H1 (cell line): Measurements from ENCODE around the gene DDAH2. TPM values are rescaled to one million over a fixed set of nuclear protein-coding genes. Genes with fewer than 3 reads are reported as not detected.

Source experiments
- CTCF ChIA-PET: fragments of 300-600 bp; sonication (Branson Sonifier 250); formaldehyde crosslinking; loops from one replicate; lab custom pipeline; 2021; ENCODE audit not compliant: partially characterized antibody; lab: Charles Lee
- POLR2A ChIA-PET: fragments of 300-600 bp; sonication (Branson Sonifier 250); formaldehyde crosslinking; loops from one replicate; lab custom pipeline; 2021; ENCODE audit warnings: inconsistent platforms; ENCODE audit not compliant: partially characterized antibody; lab: Charles Lee
- DNase-seq, 2 experiments: peaks; one replicate each; pipeline versions ENCODE4 v3.0.0 to v3.0.0-alpha.2; 2010 to 2022; ENCODE audit warnings: low spot score in 2 of 2, low read depth in 1 of 2, mixed read lengths in 1 of 2
- FAIRE-seq: peaks from 2 replicates; lab custom pipeline; 2011; peaks lifted over from hg19 to GRCh38; lab: Jason Lieb, UNC
- H2AFZ ChIP-seq: 2 replicates; pipeline ENCODE4 v1.8.1; 2012; ENCODE audit warnings: low read length, inconsistent platforms
- H2AK5ac ChIP-seq: 2 replicates; pipeline ENCODE4 v1.6.1; 2013; ENCODE audit warnings: low read depth, low read length
- H2BK120ac ChIP-seq: replicated peaks from 2 replicates; pipeline ENCODE3; 2013; ENCODE audit warnings: low read depth, low read length, inconsistent platforms
- H2BK12ac ChIP-seq: 2 replicates; pipeline ENCODE4 v1.6.1; 2013; ENCODE audit warnings: low read depth, low read length
- H2BK15ac ChIP-seq: 2 replicates; pipeline ENCODE4 v1.6.1; 2013; ENCODE audit warnings: low read length
- H2BK20ac ChIP-seq: 2 replicates; pipeline ENCODE4 v1.6.1; 2013; ENCODE audit warnings: low read length
- H2BK5ac ChIP-seq: 2 replicates; pipeline ENCODE4 v1.6.1; 2013; ENCODE audit warnings: low read depth, low read length
- H3K14ac ChIP-seq: 2 replicates; pipeline ENCODE4 v1.6.1; 2013; ENCODE audit warnings: inconsistent platforms; ENCODE audit not compliant: insufficient read length
- H3K18ac ChIP-seq: 2 replicates; pipeline ENCODE4 v1.6.1; 2013; ENCODE audit warnings: low read length; ENCODE audit errors: extremely low read depth
- H3K23ac ChIP-seq: 2 replicates; pipeline ENCODE4 v1.6.1; 2013; ENCODE audit warnings: inconsistent platforms; ENCODE audit not compliant: insufficient read length
- H3K23me2 ChIP-seq: 2 replicates; pipeline ENCODE4 v1.6.1; 2013; ENCODE audit warnings: low read depth, low read length
- H3K27ac ChIP-seq: 2 replicates; pipeline ENCODE4 v1.6.1; 2011; ENCODE audit warnings: low read depth, low read length, inconsistent platforms
- H3K27me3 ChIP-seq, 4 experiments: replicated peaks in 1 of 4; 1 replicate in 1 of 4; 2 replicates in 3 of 4; pipeline versions ENCODE4 v1.6.1 to v1.8.1; 2011 to 2013; ENCODE audit warnings: low read length in 3 of 4, mild to moderate bottlenecking in 3 of 4, inconsistent platforms in 2 of 4, mixed read lengths in 2 of 4, moderate library complexity in 1 of 4; ENCODE audit not compliant: control insufficient read depth in 3 of 4, insufficient read depth in 3 of 4; ENCODE audit errors: extremely low read depth in 1 of 4
- H3K36me3 ChIP-seq, 4 experiments: 2 replicates each; pipeline versions ENCODE4 v1.6.1 to v1.8.1; 2011 to 2013; ENCODE audit warnings: mild to moderate bottlenecking in 4 of 4, low read length in 3 of 4, moderate library complexity in 2 of 4, control low read depth in 1 of 4, inconsistent platforms in 1 of 4; ENCODE audit not compliant: insufficient read depth in 4 of 4, control insufficient read depth in 2 of 4
- H3K4ac ChIP-seq: replicated peaks from 2 replicates; pipeline ENCODE3; 2013; ENCODE audit warnings: low read length, low read depth, mixed read lengths, inconsistent platforms; ENCODE audit not compliant: insufficient read length
- H3K4me1 ChIP-seq, 4 experiments: replicated peaks in 1 of 4; 1 replicate in 1 of 4; 2 replicates in 3 of 4; pipeline versions ENCODE4 v1.6.1 to v1.8.1; 2011 to 2013; ENCODE audit warnings: low read length in 3 of 4, inconsistent platforms in 2 of 4, mixed read lengths in 1 of 4; ENCODE audit not compliant: insufficient read depth in 4 of 4, control insufficient read depth in 3 of 4
- H3K4me2 ChIP-seq, 2 experiments: 2 replicates each; pipeline versions ENCODE4 v1.6.1 to v1.8.1; 2011 to 2013; ENCODE audit warnings: low read depth in 2 of 2, low read length in 2 of 2, control low read depth in 1 of 2, inconsistent platforms in 1 of 2, mild to moderate bottlenecking in 1 of 2; ENCODE audit not compliant: insufficient read depth in 1 of 2
- H3K4me3 ChIP-seq, 4 experiments: fragments of 200-600, 300-600 bp in 1 of 4; sonication (generic), shearing (Covaris generic), sonication (Bioruptor Twin) in 1 of 4; 2 replicates each; pipeline versions ENCODE4 v1.5.1 to v1.8.1; 2011 to 2016; ENCODE audit warnings: low read length in 4 of 4, low read depth in 3 of 4, control low read depth in 2 of 4, inconsistent platforms in 2 of 4, mild to moderate bottlenecking in 2 of 4, mixed read lengths in 1 of 4, moderate library complexity in 1 of 4; ENCODE audit not compliant: insufficient read depth in 2 of 4; ENCODE audit errors: extremely low read depth in 1 of 4
- H3K56ac ChIP-seq: replicated peaks from 2 replicates; pipeline ENCODE3; 2013; ENCODE audit warnings: low read depth, mild to moderate bottlenecking, mixed read lengths, low read length, inconsistent platforms; ENCODE audit not compliant: insufficient read length
- H3K79me1 ChIP-seq: 2 replicates; pipeline ENCODE4 v1.6.1; 2013; ENCODE audit warnings: low read depth, low read length, control low read depth
- H3K79me2 ChIP-seq, 2 experiments: 2 replicates each; pipeline versions ENCODE4 v1.6.1 to v1.8.1; 2012 to 2013; ENCODE audit warnings: low read length in 2 of 2, mild to moderate bottlenecking in 2 of 2, inconsistent platforms in 1 of 2; ENCODE audit not compliant: insufficient read depth in 2 of 2, control insufficient read depth in 1 of 2
- H3K9ac ChIP-seq, 4 experiments: replicated peaks in 1 of 4; 1 replicate in 1 of 4; 2 replicates in 3 of 4; pipeline versions ENCODE4 v1.6.1 to v1.8.1; 2011 to 2013; ENCODE audit warnings: low read depth in 3 of 4, low read length in 3 of 4, control low read depth in 2 of 4, mild to moderate bottlenecking in 2 of 4, moderate library complexity in 2 of 4, inconsistent platforms in 1 of 4; ENCODE audit errors: extremely low read depth in 1 of 4
- H3K9me3 ChIP-seq, 2 experiments: 2 replicates each; pipeline versions ENCODE4 v1.6.1 to v1.8.1; 2012 to 2013; ENCODE audit warnings: mild to moderate bottlenecking in 2 of 2, moderate library complexity in 2 of 2, control low read depth in 1 of 2, inconsistent platforms in 1 of 2, low read depth in 1 of 2, low read length in 1 of 2, mixed read lengths in 1 of 2; ENCODE audit not compliant: insufficient read depth in 2 of 2
- H4K20me1 ChIP-seq, 2 experiments: replicated peaks in 1 of 2; 2 replicates each; pipeline versions ENCODE3 to v1.8.1; 2011 to 2013; ENCODE audit warnings: inconsistent platforms in 2 of 2, low read length in 2 of 2, mild to moderate bottlenecking in 1 of 2; ENCODE audit not compliant: insufficient read depth in 2 of 2, control insufficient read depth in 1 of 2
- H4K5ac ChIP-seq: 2 replicates; pipeline ENCODE4 v1.6.1; 2013; ENCODE audit warnings: low read length, low read depth, mixed read lengths, inconsistent platforms; ENCODE audit not compliant: insufficient read length
- H4K8ac ChIP-seq: 2 replicates; pipeline ENCODE4 v1.8.0; 2013; ENCODE audit warnings: mild to moderate bottlenecking, moderate library complexity, low read length, inconsistent platforms; ENCODE audit not compliant: insufficient read depth; ENCODE audit errors: extremely low read depth
- H4K91ac ChIP-seq: replicated peaks from 2 replicates; pipeline ENCODE3; 2013; ENCODE audit warnings: low read length, mixed read lengths, inconsistent platforms; ENCODE audit not compliant: insufficient read length
- BCL11A ChIP-seq, 2 experiments: IDR thresholded peaks; one replicate each; pipeline ENCODE4 v1.6.1; 2011; ENCODE audit warnings: low read depth in 2 of 2, low read length in 2 of 2, mild to moderate bottlenecking in 2 of 2
- CBX8 ChIP-seq: fragments of 300-800, 300-1000 bp; sonication (generic); IDR thresholded peaks from 2 replicates; pipeline ENCODE4 v1.7.1; 2016; ENCODE audit warnings: low read depth, low read length, borderline replicate concordance
- CREB1 ChIP-seq: IDR thresholded peaks from 2 replicates; pipeline ENCODE4 v1.6.1; 2012; ENCODE audit warnings: inconsistent platforms
- EP300 ChIP-seq, 2 experiments: IDR thresholded peaks; 1 replicate in 1 of 2; 2 replicates in 1 of 2; pipeline ENCODE4 v1.6.1; 2011 to 2012; ENCODE audit warnings: low read depth in 2 of 2, low read length in 2 of 2, mild to moderate bottlenecking in 2 of 2, borderline replicate concordance in 1 of 2, inconsistent platforms in 1 of 2, moderate library complexity in 1 of 2
- FOSL1 ChIP-seq: IDR thresholded peaks from 2 replicates; pipeline ENCODE4 v1.6.1; 2011; ENCODE audit warnings: mild to moderate bottlenecking, low read depth, low read length, moderate library complexity; ENCODE audit not compliant: insufficient read depth
- POU5F1 ChIP-seq: IDR thresholded peaks from 2 replicates; pipeline ENCODE4 v1.6.1; 2011; ENCODE audit warnings: low read depth, mild to moderate bottlenecking, low read length, moderate library complexity
- RAD21 ChIP-seq, 2 experiments: IDR thresholded peaks in 1 of 2; conservative IDR thresholded peaks in 1 of 2; 2 replicates each; pipeline ENCODE4 v1.6.1; 2011; ENCODE audit warnings: low read depth in 2 of 2, low read length in 2 of 2, improper control_type of control experiment in 1 of 2, inconsistent platforms in 1 of 2, mild to moderate bottlenecking in 1 of 2, moderate library complexity in 1 of 2
- RNF2 ChIP-seq: fragments of 200-900, 300-1000 bp; sonication (generic); IDR thresholded peaks from 2 replicates; pipeline ENCODE4 v1.7.1; 2016; ENCODE audit warnings: borderline replicate concordance, low read depth, mild to moderate bottlenecking, antibody characterized with exemption, low read length; ENCODE audit not compliant: poor library complexity, severe bottlenecking; ENCODE audit errors: missing control alignments
- SAP30 ChIP-seq: fragments of 300-600 bp; sonication (generic); IDR thresholded peaks from 2 replicates; pipeline ENCODE4 v1.7.1; 2012; ENCODE audit warnings: low read length, moderate library complexity, mild to moderate bottlenecking, inconsistent platforms; ENCODE audit not compliant: insufficient read depth, insufficient replicate concordance
- TBP ChIP-seq: IDR thresholded peaks from 2 replicates; pipeline ENCODE4 v1.6.1; 2011; ENCODE audit warnings: low read depth, low read length, improper control_type of control experiment
- ZNF274 ChIP-seq: IDR thresholded peaks from 2 replicates; pipeline ENCODE4 v1.7.0; 2012; ENCODE audit warnings: low read length, borderline replicate concordance; ENCODE audit errors: extremely low read depth
- WGBS, 2 experiments: shearing (Covaris generic) in 1 of 2; methylation state at CpG; one replicate each; pipeline versions ENCODE4 v1.1.6 to v1.1.7; 2013 to 2015; ENCODE audit warnings: low lambda C conversion rate in 2 of 2, mixed read lengths in 2 of 2, inconsistent platforms in 1 of 2, low coverage in 1 of 2, missing lambda C conversion rate in 1 of 2; ENCODE audit not compliant: insufficient replicate concordance in 2 of 2, insufficient coverage in 1 of 2, insufficient read length in 1 of 2; ENCODE audit errors: extremely low coverage in 1 of 2, missing lambda C conversion rate in 1 of 2; 5-methylcytosine and 5-hydroxymethylcytosine counted together
- polyA plus RNA-seq, 7 experiments: library from polyadenylated mRNA; depleted of rRNA in 3 of 7; stranded (reverse) in 5 of 7; unstranded in 2 of 7; fragments of >200 nt in 5 of 7; fragments of 200-250 nt in 2 of 7; gene quantifications; 1 replicate in 5 of 7; 2 replicates in 1 of 7; 4 replicates in 1 of 7; pipeline versions ENCODE4 v1.2.1 to v1.2.3, GENCODE V29; 2011 to 2013; ENCODE audit warnings: missing spikeins in 2 of 7, mixed read lengths in 2 of 7
- total RNA-seq: library from RNA; stranded (reverse); fragmentation: NEBNext Ultra II Directional; extraction: Animal tissue kit (Norgen Biotek cat#: 25700); gene quantifications from 2 replicates; pipeline ENCODE4 v1.2.1, GENCODE V29; 2021

DDAH2 gene
- total and polyA plus RNA-seq, 2 of the 8 experiments (the other 6 are each of a cell fraction or from before 2014, with no cell fraction given), result 53.3 to 73.5 TPM

DNA sequence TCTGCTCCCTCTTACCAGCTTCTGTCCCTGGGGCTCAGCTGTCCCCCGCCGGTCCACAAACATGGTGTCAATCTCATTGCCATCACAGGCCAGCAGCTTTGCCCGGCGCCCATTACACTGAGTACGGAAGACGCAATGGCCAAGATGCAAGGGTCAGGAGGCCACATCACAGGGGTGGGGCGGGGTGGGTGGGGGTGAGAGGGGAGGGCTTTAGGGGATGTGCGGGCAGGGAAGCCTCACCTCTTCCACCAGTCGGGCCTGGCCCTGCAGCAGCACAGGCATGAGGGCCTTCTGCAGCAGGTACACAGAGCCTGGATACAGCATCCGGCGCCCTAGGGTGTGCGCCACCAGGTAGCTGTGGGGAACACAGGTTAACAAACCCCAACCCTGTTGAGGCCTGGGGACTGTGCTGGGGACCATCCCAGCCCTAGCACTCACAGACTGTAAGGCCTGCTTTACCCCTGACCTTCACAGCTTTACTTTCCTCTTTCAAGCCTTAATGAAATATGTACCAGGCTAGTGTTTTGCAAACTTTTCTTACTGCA, 37.5 kb downstream of the DDAH2 start:
- H3K14ac ChIP-seq, result no peak overlapping the region
- no peak overlapping the region for H2BK5ac ChIP-seq
- H3K23ac ChIP-seq, result no peak overlapping the region
- no peak overlapping the region for H3K4me3 ChIP-seq
- no peak overlapping the region for H2BK12ac ChIP-seq
- H2BK120ac ChIP-seq, result no peak overlapping the region
- no peak overlapping the region for H3K27ac ChIP-seq
- no peaks in the 10 kb centered on the region for H3K23me2 ChIP-seq
- H4K20me1 ChIP-seq, result no peaks in the 10 kb centered on the region
- H3K4me2 ChIP-seq, result no peak overlapping the region
- H2AFZ ChIP-seq, result no peak overlapping the region
- H3K9ac ChIP-seq, result no peak overlapping the region
- no peaks in the 10 kb centered on the region for H3K79me2 ChIP-seq
- H3K4me1 ChIP-seq, result peaks cover 0 to 1% (median 0%) of the 10 kb centered on the region in 4 experiments; a peak in 2 of 7 replicates
- no peaks in the 10 kb centered on the region for H3K79me1 ChIP-seq
- no peak overlapping the region for H2BK15ac ChIP-seq
- CTCF ChIA-PET, result interaction anchor here (0.6 to 5.8 kb wide), 13 partner anchors 10 to 99 kb away, joined by 3 to 26 read pairs (median 5); partner anchors contain the start of genes BAG6, CSNK2B, DDAH2 and GPANK1
- DNase-seq (no peak), FAIRE-seq (no peak)
- no peak overlapping the region for H3K18ac ChIP-seq
- H3K27me3 ChIP-seq, result no peaks in the 10 kb centered on the region
- 96% methylated on average over 12 of the region's 12 CpGs; no CpG with 5 or more reads in 1 of the 2 experiments for WGBS, 2 experiments
- H3K9me3 ChIP-seq, result no peaks in the 10 kb centered on the region
- no peak overlapping the region for H2AK5ac ChIP-seq
- no peak overlapping the region for H2BK20ac ChIP-seq
- POLR2A ChIA-PET, result interaction anchor here (0.7 to 6.6 kb wide), 10 partner anchors 8 to 205 kb away, joined by 3 to 33 read pairs (median 4); partner anchors contain the start of genes BAG6, EHMT2, LSM2 and LY6G6D
- H4K5ac ChIP-seq, result no peak overlapping the region
- no peak overlapping the region for H4K91ac ChIP-seq
- no peak overlapping the region for H4K8ac ChIP-seq
- peaks cover 9 to 28% (median 18%) of the 10 kb centered on the region in 4 experiments; a peak in 5 of 8 replicates for H3K36me3 ChIP-seq
- H3K56ac ChIP-seq, result no peak overlapping the region
- H3K4ac ChIP-seq, result no peak overlapping the region
- no peak for TF ChIP-seq CBX8
- no peak for TF ChIP-seq TBP
- no peak for TF ChIP-seq RAD21 (IDR thresholded peaks at IDR 0.05 in 1 of 2, conservative IDR thresholded peaks at IDR 0.05 in 1 of 2; ENCODE audit: low read depth in 2 of 2, low read length in 2 of 2)
- no peak for TF ChIP-seq CREB1
- TF ChIP-seq BCL11A (IDR thresholded peaks at IDR 0.05; ENCODE audit: low read depth in 2 of 2, low read length in 2 of 2), result no peak
- no peak for TF ChIP-seq RNF2
- TF ChIP-seq POU5F1, result no peak
- TF ChIP-seq ZNF274, result no peak
- no peak for TF ChIP-seq SAP30
- TF ChIP-seq FOSL1, result no peak
- no peak for TF ChIP-seq EP300 (IDR thresholded peaks at IDR 0.05; ENCODE audit: borderline replicate concordance in 1 of 2, low read depth in 2 of 2, low read length in 2 of 2)
